Gastrocnemius medialis (tissue), 4 donors: ENCODE data around the gene OAT.

Experiments
- CTCF ChIP-seq, 5 experiments: fragments of 450-650 bp in 3 of 5; fragments of 200-600 bp in 2 of 5; sonication (generic) in 2 of 5; IDR thresholded peaks in 4 of 5; conservative IDR thresholded peaks in 1 of 5; 1 replicate in 4 of 5; 2 replicates in 1 of 5; pipeline ENCODE4 v1.5.1; 2016 to 2019; ENCODE audit warnings: antibody characterized with exemption in 5 of 5, mild to moderate bottlenecking in 3 of 5, moderate library complexity in 3 of 5
- POLR2A ChIP-seq, 2 donors: fragments of 450-650 bp; IDR thresholded peaks; one replicate each; pipeline ENCODE4 v1.6.1; 2017; ENCODE audit warnings: antibody characterized with exemption in 2 of 2, mild to moderate bottlenecking in 2 of 2, moderate library complexity in 2 of 2

GRCh38 chr10:124422742-124423141, 4.0 kb upstream of the OAT start:
- no peak for TF ChIP-seq CTCF (IDR thresholded peaks at IDR 0.05 in 4 of 5, conservative IDR thresholded peaks at IDR 0.05 in 1 of 5)
- no peak for TF ChIP-seq POLR2A (IDR thresholded peaks at IDR 0.05)
